ENCODE measurements around the gene AUTS2. TPM values are rescaled to one million over a fixed set of nuclear protein-coding genes. Genes with fewer than 3 reads are reported as not detected.

Gene AUTS2
- total and polyA plus RNA-seq, 9 of the 15 experiments (the other 6 are each of a cell fraction or from before 2014, with no cell fraction given) = 0.58 TPM; not detected in 8

DNA sequence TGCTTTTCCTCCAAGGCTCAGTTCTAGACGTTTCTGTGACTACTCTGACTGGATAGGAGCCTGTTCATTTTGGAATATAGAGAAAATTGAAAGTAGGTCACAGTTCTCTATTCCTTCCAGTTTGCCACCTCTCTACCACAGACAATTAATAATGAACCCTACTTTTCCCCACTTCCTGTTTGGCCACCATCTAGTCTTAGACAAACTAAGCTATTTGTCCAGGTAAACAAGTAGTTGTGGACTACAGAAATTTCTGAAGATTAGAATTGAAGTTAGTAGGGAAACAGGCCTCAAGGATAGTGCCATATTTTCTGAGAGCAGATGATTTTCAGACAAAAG lies 87.0 kb downstream of the AUTS2 start (continued):
- no peak for TF ChIP-seq SIX5 (IDR thresholded peaks at IDR 0.05; ENCODE audit: borderline replicate concordance in 1 of 2, insufficient read depth in 1 of 2, low read depth in 1 of 2, low read length in 2 of 2)

DNA sequence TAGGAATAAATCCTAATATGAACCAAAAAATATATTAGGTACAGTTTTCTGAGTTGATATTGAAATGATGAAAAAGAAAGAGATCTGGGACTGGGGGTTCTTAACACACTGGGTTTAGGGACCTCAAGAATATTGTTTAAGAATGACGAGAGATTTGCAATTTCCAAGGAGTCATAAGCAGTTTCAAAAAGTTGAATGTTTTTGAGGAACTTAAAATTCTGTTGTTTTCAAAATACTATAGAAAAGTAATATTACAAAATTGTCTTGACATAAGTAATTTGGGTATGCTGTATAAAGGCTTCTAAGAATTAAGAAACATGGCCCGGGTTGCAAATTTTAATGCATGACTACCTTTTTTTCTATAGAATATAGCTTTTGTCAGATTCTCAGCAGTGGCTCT lies 88.1 kb downstream of the AUTS2 start:
- no peaks in the 10 kb centered on the region for H3K27me3 ChIP-seq (ENCODE audit: control insufficient read depth in 2 of 2, insufficient read depth in 2 of 2, low read length in 2 of 2)
- H4K20me1 ChIP-seq (replicated peaks; ENCODE audit: control insufficient read depth, insufficient read depth, low read length) = no peaks in the 10 kb centered on the region
- no TSS peak for BruUV-seq (replicated peaks)
- no peaks in the 10 kb centered on the region for H3K79me2 ChIP-seq (ENCODE audit: control insufficient read depth, insufficient read depth, low read length)
- intact Hi-C loops (cut with micrococcal nuclease) = no loop called here
- CTCF ChIA-PET (ENCODE audit: low intra/inter-chr PET ratio) = no interaction called here
- no peak overlapping the region for H3K9ac ChIP-seq (ENCODE audit: insufficient read depth in 1 of 2, low read depth in 2 of 2, low read length in 2 of 2)
- no peaks in the 10 kb centered on the region for H3K9me1 ChIP-seq (ENCODE audit: control insufficient read depth, insufficient read depth, low read length)
- no peak overlapping the region for H3K4me2 ChIP-seq (ENCODE audit: insufficient read depth, low read length)
- H3K9me3 ChIP-seq (replicated peaks; ENCODE audit: control insufficient read depth, insufficient read depth, low read depth, low read length) = no peaks in the 10 kb centered on the region
- H3K27ac ChIP-seq (ENCODE audit: extremely low read depth, low read depth, low read length) = no peak overlapping the region
- 0% methylated on average over 2 of the region's 2 CpGs for WGBS (ENCODE audit: insufficient coverage, low coverage, missing lambda C conversion rate)
- H3K36me3 ChIP-seq (ENCODE audit: control insufficient read depth, insufficient read depth, low read length) = no peaks in the 10 kb centered on the region
- in situ Hi-C loops (cut with MboI) = loop anchor here (25.0 kb wide), 1 partner anchor 1251 kb away; no protein-coding TSS in a partner anchor
- POLR2A ChIA-PET = no interaction called here
- H3K4me1 ChIP-seq (replicated peaks in 1 of 2; ENCODE audit: control insufficient read depth in 2 of 2, insufficient read depth in 2 of 2, low read length in 2 of 2) = no peaks in the 10 kb centered on the region
- DNase-seq (ENCODE audit: extremely low read depth in 1 of 4, low spot score in 3 of 4) (no peak), FAIRE-seq (no peak), ATAC-seq (no peak)
- no peak overlapping the region for H3K4me3 ChIP-seq
- TF ChIP-seq SIX5 (IDR thresholded peaks at IDR 0.05; ENCODE audit: borderline replicate concordance in 1 of 2, insufficient read depth in 1 of 2, low read depth in 1 of 2, low read length in 2 of 2) (no peak), CC2D1A (IDR thresholded peaks at IDR 0.05) (no peak), MTA1 (IDR thresholded peaks at IDR 0.05; ENCODE audit: borderline replicate concordance) (no peak), ZNF384 (IDR thresholded peaks at IDR 0.05; ENCODE audit: low read depth, low read length) (no peak), TEAD1 (CRISPR knock-in tag; IDR thresholded peaks at IDR 0.05) (no peak), JUNB (CRISPR knock-in tag; conservative IDR thresholded peaks at IDR 0.05) (no peak), TAL1 (IDR thresholded peaks at IDR 0.05) (no peak), HDAC1 (IDR thresholded peaks at IDR 0.05) (no peak), WHSC1 (IDR thresholded peaks at IDR 0.05; ENCODE audit: low read length) (no peak), TCF7 (IDR thresholded peaks at IDR 0.05; ENCODE audit: borderline replicate concordance) (no peak), SUPT5H (IDR thresholded peaks at IDR 0.05) (no peak), PTRF (tag; IDR thresholded peaks at IDR 0.05) (no peak), CTBP1 (IDR thresholded peaks at IDR 0.05; ENCODE audit: borderline replicate concordance) (no peak), SIN3B (IDR thresholded peaks at IDR 0.05; ENCODE audit: low read depth) (no peak), HMG20B (CRISPR knock-in tag; IDR thresholded peaks at IDR 0.05) (no peak)
- TF ChIP-seq, protein P1, sequence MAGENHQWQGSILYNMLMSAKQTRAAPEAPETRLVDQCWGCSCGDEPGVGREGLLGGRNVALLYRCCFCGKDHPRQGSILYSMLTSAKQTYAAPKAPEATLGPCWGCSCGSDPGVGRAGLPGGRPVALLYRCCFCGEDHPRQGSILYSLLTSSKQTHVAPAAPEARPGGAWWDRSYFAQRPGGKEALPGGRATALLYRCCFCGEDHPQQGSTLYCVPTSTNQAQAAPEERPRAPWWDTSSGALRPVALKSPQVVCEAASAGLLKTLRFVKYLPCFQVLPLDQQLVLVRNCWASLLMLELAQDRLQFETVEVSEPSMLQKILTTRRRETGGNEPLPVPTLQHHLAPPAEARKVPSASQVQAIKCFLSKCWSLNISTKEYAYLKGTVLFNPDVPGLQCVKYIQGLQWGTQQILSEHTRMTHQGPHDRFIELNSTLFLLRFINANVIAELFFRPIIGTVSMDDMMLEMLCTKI (IDR thresholded peaks at IDR 0.05; ENCODE audit: partially characterized antibody) = no peak
- TF ChIP-seq, protein P2, sequence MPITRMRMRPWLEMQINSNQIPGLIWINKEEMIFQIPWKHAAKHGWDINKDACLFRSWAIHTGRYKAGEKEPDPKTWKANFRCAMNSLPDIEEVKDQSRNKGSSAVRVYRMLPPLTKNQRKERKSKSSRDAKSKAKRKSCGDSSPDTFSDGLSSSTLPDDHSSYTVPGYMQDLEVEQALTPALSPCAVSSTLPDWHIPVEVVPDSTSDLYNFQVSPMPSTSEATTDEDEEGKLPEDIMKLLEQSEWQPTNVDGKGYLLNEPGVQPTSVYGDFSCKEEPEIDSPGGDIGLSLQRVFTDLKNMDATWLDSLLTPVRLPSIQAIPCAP (CRISPR knock-in tag; IDR thresholded peaks at IDR 0.05; ENCODE audit: borderline replicate concordance) = no peak
- H2AFZ ChIP-seq (ENCODE audit: low read depth, low read length) = no peak overlapping the region
